ENCODE data around the gene MORN5.

The MORN5 gene

GRCh38 chr9:122191584-122191983 lies 31.9 kb downstream of the MORN5 start:
- no peak for DNase-seq (ENCODE audit: low read depth)

- DNase-seq (ENCODE audit: low read depth), result no peak
Measured at GRCh38 chr9:122192261-122192875, 32.7 kb downstream of the MORN5 start.

GRCh38 chr9:122192914-122193525 lies 33.3 kb downstream of the MORN5 start:
- no peak for DNase-seq (ENCODE audit: low read depth)

GRCh38 chr9:122193651-122194050 lies 33.9 kb downstream of the MORN5 start:
- DNase-seq (ENCODE audit: low read depth), result no peak

- no peak for DNase-seq (ENCODE audit: low read depth)
Measured at GRCh38 chr9:122195875-122196274, 36.2 kb downstream of the MORN5 start.

- DNase-seq (ENCODE audit: low read depth), result no peak
Measured at GRCh38 chr9:122197426-122197825, 37.7 kb downstream of the MORN5 start.

- no peak for DNase-seq (ENCODE audit: low read depth)
Measured at GRCh38 chr9:122197882-122198281, 38.2 kb downstream of the MORN5 start.

- no peak for DNase-seq (ENCODE audit: low read depth)
Measured at GRCh38 chr9:122200960-122201595, 41.4 kb downstream of the MORN5 start.

GRCh38 chr9:122201641-122202040 lies 41.9 kb downstream of the MORN5 start:
- no peak for DNase-seq (ENCODE audit: low read depth)

- DNase-seq (ENCODE audit: low read depth), result no peak
Measured at GRCh38 chr9:122202111-122202510, 42.4 kb downstream of the MORN5 start.

GRCh38 chr9:122204055-122204454 lies 44.3 kb downstream of the MORN5 start:
- no peak for DNase-seq (ENCODE audit: low read depth)

- no peak for DNase-seq (ENCODE audit: low read depth)
Measured at GRCh38 chr9:122204491-122204890, 44.8 kb downstream of the MORN5 start.

GRCh38 chr9:122205176-122205575 lies 45.5 kb downstream of the MORN5 start:
- no peak for DNase-seq (ENCODE audit: low read depth)

GRCh38 chr9:122206118-122207046 lies 46.7 kb downstream of the MORN5 start:
- DNase-seq (ENCODE audit: low read depth), result peak; percentile 43

- DNase-seq (ENCODE audit: low read depth), result no peak
Measured at GRCh38 chr9:122207096-122207495, 47.4 kb downstream of the MORN5 start.

GRCh38 chr9:122209451-122209850 lies 49.7 kb downstream of the MORN5 start:
- DNase-seq (ENCODE audit: low read depth), result no peak

GRCh38 chr9:122212473-122213004 lies 52.8 kb downstream of the MORN5 start:
- no peak for DNase-seq (ENCODE audit: low read depth)

GRCh38 chr9:122213102-122213588 lies 53.4 kb downstream of the MORN5 start:
- no peak for DNase-seq (ENCODE audit: low read depth)

GRCh38 chr9:122213589-122214413 lies 54.1 kb downstream of the MORN5 start:
- no peak for DNase-seq (ENCODE audit: low read depth)

- DNase-seq (ENCODE audit: low read depth), result no peak
Measured at GRCh38 chr9:122214507-122214906, 54.8 kb downstream of the MORN5 start.

GRCh38 chr9:122215663-122216062 lies 56.0 kb downstream of the MORN5 start:
- DNase-seq (ENCODE audit: low read depth), result no peak
